Choroid plexus epithelial cell (primary cell): Measurements from ENCODE around the gene CD63.

ENCODE experiments used
- DNase-seq: peaks from one replicate; pipeline ENCODE4 v3.0.0-alpha.2; 2010; ENCODE audit warnings: low read depth
- H3K4me3 ChIP-seq: 2 replicates; pipeline ENCODE4 v1.5.1; 2011; ENCODE audit warnings: low read depth, mild to moderate bottlenecking, control low read depth, low read length, moderate library complexity
- TF ChIP-seq, protein P1 (sequence below): conservative IDR thresholded peaks from 2 replicates; pipeline ENCODE4 v1.5.1; 2011; ENCODE audit warnings: low read depth, mild to moderate bottlenecking, control low read depth, inconsistent platforms, low read length, moderate library complexity

CD63 gene

DNA sequence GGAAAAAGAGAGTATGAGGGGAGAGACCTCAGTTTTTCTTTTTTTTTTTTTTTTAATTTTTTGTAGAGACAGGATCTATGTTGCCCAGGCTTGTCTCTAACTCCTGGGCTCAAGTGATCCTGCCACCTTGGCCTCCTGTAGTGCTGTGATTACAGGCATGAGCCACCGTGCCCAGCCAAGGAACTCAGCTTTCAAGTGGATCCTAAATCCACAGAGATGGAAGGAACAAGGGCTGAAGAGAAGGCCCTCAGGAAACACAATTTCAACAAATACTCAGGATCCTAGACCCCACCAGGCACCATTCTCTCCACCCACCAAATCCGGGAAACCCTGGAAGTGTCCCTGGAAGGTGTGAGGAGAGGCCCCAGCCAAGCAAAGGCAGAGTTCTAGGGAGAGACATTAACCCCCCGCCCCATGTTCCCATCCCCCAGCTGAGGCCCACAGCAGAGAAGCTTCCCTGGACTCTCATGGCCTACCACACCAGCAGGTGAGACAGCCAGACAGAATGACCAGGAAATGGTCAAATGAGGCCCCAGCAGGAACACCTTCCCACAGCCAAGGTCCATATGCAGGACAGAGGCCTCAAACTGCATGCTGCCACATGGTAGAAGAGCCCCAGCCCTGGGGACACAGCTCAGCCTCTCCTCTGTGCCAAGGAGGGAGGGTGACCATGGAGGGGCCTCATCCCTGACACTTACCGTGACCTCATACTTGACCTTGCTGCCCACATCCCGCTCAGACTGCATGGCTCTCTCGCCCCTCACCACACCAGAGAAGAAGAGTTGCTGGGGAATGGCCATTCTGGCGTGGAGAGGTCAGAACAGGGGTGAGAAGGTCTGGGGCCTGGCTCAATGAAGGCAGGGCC, 35.3 kb downstream of the CD63 start:
- no peak for DNase-seq
- H3K4me3 ChIP-seq: no peak overlapping the region
- TF ChIP-seq, protein P1, sequence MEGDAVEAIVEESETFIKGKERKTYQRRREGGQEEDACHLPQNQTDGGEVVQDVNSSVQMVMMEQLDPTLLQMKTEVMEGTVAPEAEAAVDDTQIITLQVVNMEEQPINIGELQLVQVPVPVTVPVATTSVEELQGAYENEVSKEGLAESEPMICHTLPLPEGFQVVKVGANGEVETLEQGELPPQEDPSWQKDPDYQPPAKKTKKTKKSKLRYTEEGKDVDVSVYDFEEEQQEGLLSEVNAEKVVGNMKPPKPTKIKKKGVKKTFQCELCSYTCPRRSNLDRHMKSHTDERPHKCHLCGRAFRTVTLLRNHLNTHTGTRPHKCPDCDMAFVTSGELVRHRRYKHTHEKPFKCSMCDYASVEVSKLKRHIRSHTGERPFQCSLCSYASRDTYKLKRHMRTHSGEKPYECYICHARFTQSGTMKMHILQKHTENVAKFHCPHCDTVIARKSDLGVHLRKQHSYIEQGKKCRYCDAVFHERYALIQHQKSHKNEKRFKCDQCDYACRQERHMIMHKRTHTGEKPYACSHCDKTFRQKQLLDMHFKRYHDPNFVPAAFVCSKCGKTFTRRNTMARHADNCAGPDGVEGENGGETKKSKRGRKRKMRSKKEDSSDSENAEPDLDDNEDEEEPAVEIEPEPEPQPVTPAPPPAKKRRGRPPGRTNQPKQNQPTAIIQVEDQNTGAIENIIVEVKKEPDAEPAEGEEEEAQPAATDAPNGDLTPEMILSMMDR: no peak

DNA sequence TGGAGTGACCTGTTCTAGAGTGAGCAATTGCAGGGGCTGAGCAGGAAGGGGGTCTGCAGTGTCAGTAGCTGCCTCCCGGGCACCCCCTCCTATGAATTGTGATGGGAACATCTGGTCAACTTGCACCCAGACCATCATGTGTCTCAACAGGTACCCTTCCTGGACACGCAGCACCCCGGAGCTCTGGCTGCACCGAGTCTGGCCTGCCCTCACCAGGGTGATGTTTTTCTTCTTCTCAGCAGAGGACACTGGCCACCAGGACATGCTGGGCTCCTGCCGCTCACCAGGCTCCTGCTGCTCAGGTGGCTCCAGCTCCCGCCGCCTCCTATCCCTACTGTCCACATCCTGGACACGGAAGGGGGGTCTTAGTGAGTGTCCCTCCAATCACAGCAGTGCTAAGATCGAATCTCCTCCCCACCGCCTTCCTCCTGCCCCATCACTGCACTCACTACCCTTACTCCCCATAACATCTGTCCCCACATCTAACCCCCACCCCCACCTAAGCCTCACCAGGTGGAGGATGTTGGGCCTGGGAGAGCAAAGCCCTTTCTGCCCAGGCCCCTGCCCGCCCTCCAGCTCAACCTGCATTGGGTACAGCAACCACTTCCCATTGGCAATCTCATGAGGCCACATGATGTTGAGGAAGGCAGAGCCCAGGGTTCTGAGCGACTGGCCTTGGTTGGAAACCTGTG, 36.0 kb downstream of the CD63 start:
- DNase-seq: no peak
- no peak overlapping the region for H3K4me3 ChIP-seq
- TF ChIP-seq, protein P1: no peak

DNA sequence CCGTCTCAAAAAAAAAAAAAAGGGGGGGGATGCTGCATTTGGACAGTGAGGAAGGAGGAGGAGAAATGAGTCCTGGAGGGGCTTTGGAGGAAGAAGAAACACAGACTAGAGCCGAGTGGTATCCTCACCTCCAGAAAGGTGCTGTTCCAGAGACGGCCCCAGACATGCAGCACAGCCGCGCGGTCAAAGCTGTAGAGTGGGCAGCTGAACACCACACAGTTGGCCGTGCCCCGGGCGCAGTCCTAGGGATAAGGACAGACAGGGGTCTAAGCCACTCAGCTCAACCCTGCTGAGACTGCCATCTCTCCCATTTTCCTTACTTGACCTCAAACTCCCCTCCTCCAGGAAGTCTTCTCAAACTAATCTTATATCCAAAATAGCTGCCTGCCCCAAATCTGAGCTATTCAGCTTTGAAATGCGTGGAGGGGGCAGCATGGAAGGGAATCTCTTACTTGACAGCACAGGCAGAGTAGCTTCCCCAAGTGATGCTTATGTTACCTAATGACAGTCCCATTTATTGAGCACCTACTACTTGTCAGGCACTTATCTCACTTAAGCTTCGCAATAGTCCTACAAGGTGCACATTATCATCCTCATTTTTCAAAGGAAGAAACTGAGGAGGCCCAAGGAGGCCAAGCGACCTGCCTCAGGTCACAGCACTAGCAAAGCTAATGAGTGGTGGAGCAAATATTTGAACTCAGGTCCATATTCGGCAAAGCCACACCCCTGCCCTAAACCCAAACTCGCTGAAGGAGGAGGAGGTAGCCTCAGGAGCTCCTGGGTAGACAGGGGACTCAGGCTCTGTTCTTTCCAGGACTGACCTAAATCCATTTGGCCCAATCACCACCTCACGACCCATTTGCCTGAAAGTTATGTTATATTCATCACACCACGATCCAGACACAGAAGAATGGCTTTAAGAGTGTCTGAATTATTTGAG, 39.8 kb downstream of the CD63 start:
- TF ChIP-seq, protein P1: no peak
- no peak overlapping the region for H3K4me3 ChIP-seq
- DNase-seq: no peak

DNA sequence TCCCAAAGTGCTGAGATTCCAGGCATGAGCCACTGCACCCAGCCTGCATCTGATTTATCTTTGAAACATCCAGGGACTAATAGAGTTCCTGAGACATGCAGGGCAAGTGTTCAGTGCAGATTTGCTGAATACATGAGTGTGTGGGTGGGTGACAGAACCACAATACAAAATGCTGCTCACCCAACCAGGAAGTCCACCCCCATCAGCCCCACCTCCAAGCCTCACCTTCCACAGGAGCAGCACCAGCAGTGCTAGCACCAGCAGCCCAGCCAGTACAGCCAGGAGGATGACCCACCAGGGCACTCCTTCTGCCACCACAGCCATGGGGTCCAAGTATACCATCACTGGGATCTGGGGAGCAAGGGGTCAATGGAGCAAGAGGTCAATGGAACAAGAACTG, 41.1 kb downstream of the CD63 start:
- H3K4me3 ChIP-seq: no peak overlapping the region
- TF ChIP-seq, protein P1: no peak
- no peak for DNase-seq

DNA sequence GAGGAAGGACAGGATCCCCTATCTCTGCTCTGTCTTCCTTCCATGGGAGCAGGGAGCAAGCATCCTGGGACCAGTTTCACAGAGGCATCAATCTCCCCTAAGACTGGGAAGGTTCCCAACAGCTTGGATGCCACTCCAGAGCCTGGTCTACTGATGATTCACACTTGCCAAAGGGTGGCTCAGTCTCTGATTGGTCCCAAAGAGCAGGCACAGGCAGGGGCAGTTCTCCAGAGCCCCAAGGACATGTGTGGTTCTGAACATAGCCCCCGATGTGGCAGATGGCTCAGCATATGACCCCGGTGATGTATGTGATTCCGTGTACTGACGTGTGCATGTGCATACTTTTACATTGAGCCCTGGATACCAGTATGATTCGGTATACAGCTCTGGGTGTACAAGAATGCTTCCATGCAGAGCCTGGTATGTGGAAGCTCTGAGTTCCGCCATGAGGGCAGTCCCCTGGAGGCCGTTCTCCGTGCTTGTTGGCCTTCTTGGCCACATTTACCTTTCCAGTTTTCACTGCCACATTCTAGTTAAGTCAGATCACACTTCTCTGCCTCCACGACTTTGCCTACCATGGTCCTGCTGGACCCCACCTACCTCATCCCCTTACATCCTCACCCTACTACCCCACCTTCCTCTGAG, 42.3 kb downstream of the CD63 start:
- TF ChIP-seq, protein P1: no peak

DNA sequence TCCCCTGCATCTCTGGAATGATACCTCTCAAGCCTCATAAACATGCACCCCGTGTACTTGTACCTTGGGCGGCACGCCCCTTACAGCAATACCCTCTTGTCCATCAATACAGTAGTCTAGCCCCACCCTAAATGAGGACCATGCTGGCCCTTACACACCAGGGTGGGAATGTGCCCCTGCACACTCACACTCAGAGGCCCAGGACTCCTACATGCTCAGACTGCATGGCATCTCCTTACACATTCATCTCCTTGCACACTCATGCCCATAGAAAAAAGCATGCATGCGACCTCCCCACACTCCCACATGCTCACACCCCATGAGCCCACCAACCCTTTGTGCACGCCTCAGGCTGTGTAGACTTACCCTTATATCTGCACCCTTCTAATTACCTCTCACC, 43.1 kb downstream of the CD63 start:
- TF ChIP-seq, protein P1: no peak
- DNase-seq: no peak
- H3K4me3 ChIP-seq: no peak overlapping the region

More for the DNA sequence above, 42.3 kb downstream of the CD63 start:
- DNase-seq: no peak
- no peak overlapping the region for H3K4me3 ChIP-seq
